Adrenal gland (tissue), 12 donors: Measurements from ENCODE around the gene SEMA7A. TPM values are rescaled to one million over a fixed set of nuclear protein-coding genes. Genes with fewer than 3 reads are reported as not detected.

Source experiments
- DNase-seq, 7 donors: peaks; one replicate each; pipeline ENCODE4 v3.0.0-alpha.2; 2019 to 2020
- H3K27ac ChIP-seq, 5 donors: fragments of 200-600 bp; sonication (generic) in 4 of 5; 1 replicate in 3 of 5; 2 replicates in 2 of 5; pipeline versions ENCODE4 v1.5.1 to v1.8.0; 2016 to 2020; ENCODE audit warnings: mild to moderate bottlenecking in 1 of 5
- H3K27me3 ChIP-seq: fragments of 200-600 bp; 2 replicates; pipeline ENCODE4 v1.8.0; 2021
- H3K36me3 ChIP-seq, 2 donors: fragments of 200-600 bp; replicated peaks in 1 of 2; 1 replicate in 1 of 2; 2 replicates in 1 of 2; pipeline versions ENCODE4 v1.5.1 to v1.8.0; 2018 to 2022
- H3K4me1 ChIP-seq, 2 donors: fragments of 200-600 bp; replicated peaks in 1 of 2; 1 replicate in 1 of 2; 2 replicates in 1 of 2; pipeline versions ENCODE4 v1.5.1 to v1.8.0; 2018 to 2021
- H3K4me3 ChIP-seq, 4 donors: fragments of 200-600 bp; sonication (generic) in 3 of 4; one replicate each; pipeline ENCODE4 v1.5.1; 2016 to 2018
- H3K9me3 ChIP-seq, 3 donors: fragments of 200-600 bp; sonication (generic) in 1 of 3; replicated peaks in 1 of 3; 1 replicate in 2 of 3; 2 replicates in 1 of 3; pipeline versions ENCODE4 v1.5.1 to v1.8.0; 2016 to 2021
- POLR2A ChIP-seq, 2 donors: fragments of 450-650 bp; IDR thresholded peaks; one replicate each; pipeline ENCODE4 v1.6.1; 2017; ENCODE audit warnings: antibody characterized with exemption in 2 of 2, mild to moderate bottlenecking in 2 of 2, moderate library complexity in 1 of 2
- WGBS, 4 donors: extraction: QIAGEN DNeasy Blood & Tissue Kit in 2 of 4; methylation state at CpG; one replicate each; pipeline versions ENCODE4 v1.1.5 to v1.1.7; 2013 to 2017; 5-methylcytosine and 5-hydroxymethylcytosine counted together
- intact Hi-C, 2 donors: fragments of 100-400 bp; cut with DNase I; formaldehyde crosslinking; loops; one replicate each; pipeline versions ENCODE4 v1.14.1 to v1.15.0; 2022 to 2023
- polyA plus RNA-seq, 3 donors: library from polyadenylated mRNA; stranded (reverse); fragments of 200-250 nt in 2 of 3; fragments of 350-450 nt in 1 of 3; fragmentation: Illumina TruSeq in 1 of 3; extraction: RNeasy Lipid Tissue Mini Kit (QIAGEN cat#74804) in 1 of 3; gene quantifications; one replicate each; pipeline ENCODE4 v1.2.3, GENCODE V29; 2013 to 2014
- total RNA-seq, 9 donors: library from RNA; depleted of rRNA in 4 of 9; stranded (reverse); fragments of >200 nt in 4 of 9; fragments of 120-200 nt in 1 of 9; fragmentation: NEBNext Ultra II Directional in 1 of 9; extraction: Animal tissue kit (Norgen Biotek cat#: 25700) in 1 of 9; gene quantifications; one replicate each; pipeline versions ENCODE4 v1.1.0 to v1.2.4, GENCODE V29; 2013 to 2023
- TF ChIP-seq, protein P1 (sequence below), 6 experiments: fragments of 450-650 bp in 4 of 6; fragments of 200-600 bp in 2 of 6; sonication (generic) in 1 of 6; IDR thresholded peaks; 1 replicate in 5 of 6; 2 replicates in 1 of 6; pipeline versions ENCODE4 v1.5.1 to v1.8.0; 2016 to 2021; ENCODE audit warnings: antibody characterized with exemption in 6 of 6, mild to moderate bottlenecking in 2 of 6, moderate library complexity in 1 of 6
- donor health status: healthy with polysubstance abuse.
- donor health status: Bipolar disorder and iron deficiency.
- donor health status: DM: yes; HTN: yes; CAD: no.
- donor health status: DM: no; HTN: no; CAD: no.
- donor health status: DM: no; HTN: no; CAD: no.
- donor health status: DM: yes; HTN: yes; CAD: no.

Gene SEMA7A
- total and polyA plus RNA-seq, 12 donors, result 1.3 to 32.0 (median 3.7) TPM

DNA sequence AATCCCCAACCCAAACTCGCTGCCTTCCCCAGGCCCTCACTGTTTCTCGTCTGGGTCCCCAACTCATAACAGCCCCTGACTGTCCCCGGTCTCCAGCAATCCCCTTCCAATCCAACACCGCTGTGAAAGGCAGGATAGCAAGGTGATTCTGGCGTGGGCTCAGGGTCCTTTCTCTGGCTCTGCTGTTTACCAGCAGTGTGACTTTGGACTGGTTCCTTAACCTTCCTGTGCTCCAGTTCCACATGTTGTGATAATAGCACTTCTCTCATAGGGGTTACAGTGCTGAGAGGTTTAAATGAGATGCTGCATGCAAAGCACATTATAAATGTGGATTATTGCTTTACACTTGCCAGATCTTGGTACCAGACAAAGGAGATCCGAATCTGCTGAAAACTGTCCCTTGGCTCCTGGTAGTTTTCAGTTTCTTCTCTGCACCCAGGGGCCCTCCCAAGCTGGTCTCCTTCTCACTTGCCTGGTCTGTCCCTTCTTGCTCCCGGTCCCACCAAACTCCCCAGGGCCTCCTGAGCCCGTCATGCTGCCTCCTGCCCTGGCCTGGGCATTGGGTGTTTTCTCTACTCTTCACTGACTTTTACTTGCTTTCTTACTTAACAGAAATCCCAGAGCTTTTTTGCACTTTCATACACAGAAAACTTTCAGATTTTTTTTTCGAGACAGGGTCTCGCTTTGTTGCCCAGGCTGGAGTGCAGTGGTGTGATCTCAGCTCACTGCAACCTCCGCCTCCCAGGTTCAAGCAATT, 39.5 kb downstream of the SEMA7A start:
- intact Hi-C loops, result no loop called here
- DNase-seq, result no peak
- no peak overlapping the region for H3K27ac ChIP-seq
- WGBS, 4 donors, result 91 to 92% (median 91%) methylated on average over 11 of the region's 11 CpGs
- no peaks in the 10 kb centered on the region for H3K27me3 ChIP-seq
- no peak overlapping the region for H3K4me3 ChIP-seq
- TF ChIP-seq, protein P1, sequence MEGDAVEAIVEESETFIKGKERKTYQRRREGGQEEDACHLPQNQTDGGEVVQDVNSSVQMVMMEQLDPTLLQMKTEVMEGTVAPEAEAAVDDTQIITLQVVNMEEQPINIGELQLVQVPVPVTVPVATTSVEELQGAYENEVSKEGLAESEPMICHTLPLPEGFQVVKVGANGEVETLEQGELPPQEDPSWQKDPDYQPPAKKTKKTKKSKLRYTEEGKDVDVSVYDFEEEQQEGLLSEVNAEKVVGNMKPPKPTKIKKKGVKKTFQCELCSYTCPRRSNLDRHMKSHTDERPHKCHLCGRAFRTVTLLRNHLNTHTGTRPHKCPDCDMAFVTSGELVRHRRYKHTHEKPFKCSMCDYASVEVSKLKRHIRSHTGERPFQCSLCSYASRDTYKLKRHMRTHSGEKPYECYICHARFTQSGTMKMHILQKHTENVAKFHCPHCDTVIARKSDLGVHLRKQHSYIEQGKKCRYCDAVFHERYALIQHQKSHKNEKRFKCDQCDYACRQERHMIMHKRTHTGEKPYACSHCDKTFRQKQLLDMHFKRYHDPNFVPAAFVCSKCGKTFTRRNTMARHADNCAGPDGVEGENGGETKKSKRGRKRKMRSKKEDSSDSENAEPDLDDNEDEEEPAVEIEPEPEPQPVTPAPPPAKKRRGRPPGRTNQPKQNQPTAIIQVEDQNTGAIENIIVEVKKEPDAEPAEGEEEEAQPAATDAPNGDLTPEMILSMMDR (IDR thresholded peaks at IDR 0.05), result no peak
- TF ChIP-seq POLR2A (IDR thresholded peaks at IDR 0.05), result no peak
- H3K9me3 ChIP-seq, result no peaks in the 10 kb centered on the region
- no peaks in the 10 kb centered on the region for H3K4me1 ChIP-seq
- no peaks in the 10 kb centered on the region for H3K36me3 ChIP-seq

DNA sequence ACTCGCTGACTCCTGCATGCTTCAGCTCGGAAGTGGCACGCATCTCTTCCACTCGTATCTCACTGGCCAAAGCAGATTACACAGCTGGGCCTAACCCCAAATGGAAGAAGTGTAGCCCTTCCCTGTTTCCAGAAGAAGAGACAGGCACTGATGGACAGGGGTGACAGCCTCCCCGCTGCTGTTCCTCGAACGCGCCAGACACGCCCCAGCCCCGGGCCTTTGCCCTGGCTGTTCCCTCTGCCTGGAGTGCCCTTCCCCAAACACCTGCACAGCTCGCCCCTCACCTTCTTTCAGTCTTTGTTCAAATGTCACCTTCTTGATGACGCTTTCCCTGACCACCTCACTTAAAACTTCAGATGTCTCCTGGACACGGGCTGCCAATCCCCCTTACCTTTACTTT, 40.3 kb downstream of the SEMA7A start:
- H3K4me1 ChIP-seq, result no peaks in the 10 kb centered on the region
- 92 to 96% (median 95%) methylated on average over 13 of the region's 13 CpGs for WGBS, 4 donors
- no peaks in the 10 kb centered on the region for H3K27me3 ChIP-seq
- no peak overlapping the region for H3K27ac ChIP-seq
- DNase-seq, result no peak
- H3K9me3 ChIP-seq, result no peaks in the 10 kb centered on the region
- intact Hi-C loops, result no loop called here
- no peaks in the 10 kb centered on the region for H3K36me3 ChIP-seq
- H3K4me3 ChIP-seq, result no peak overlapping the region
- TF ChIP-seq, protein P1 (IDR thresholded peaks at IDR 0.05), result no peak
- TF ChIP-seq POLR2A (IDR thresholded peaks at IDR 0.05), result no peak

DNA sequence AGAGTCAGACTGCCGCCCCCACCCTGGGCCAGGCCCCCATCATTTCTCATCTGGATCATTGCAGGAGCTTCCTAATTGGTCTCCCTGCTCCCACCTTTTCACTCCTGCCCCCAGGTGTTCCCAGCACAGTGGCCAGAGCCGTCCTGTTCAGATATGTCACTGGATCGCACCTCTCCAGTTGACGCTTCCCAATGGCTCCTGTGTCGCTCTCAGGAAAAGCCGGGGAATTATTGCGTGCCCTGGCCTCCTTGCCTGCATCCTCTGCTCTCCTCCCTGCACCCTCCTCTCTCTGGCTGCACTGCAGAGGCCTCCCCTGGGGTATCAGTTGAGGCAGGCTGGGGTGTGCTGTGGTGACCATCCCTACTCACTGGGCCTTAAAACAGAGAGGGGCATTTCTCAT, 40.9 kb downstream of the SEMA7A start:
- Histone ChIP-seq H3K27me3 (no peaks in the 10 kb centered on the region), H3K4me3 (no peak overlapping the region), H3K36me3 (no peaks in the 10 kb centered on the region), H3K27ac (no peak overlapping the region), H3K4me1 (no peaks in the 10 kb centered on the region), H3K9me3 (no peaks in the 10 kb centered on the region)
- WGBS, 4 donors, result 87 to 92% (median 88%) methylated on average over 7 of the region's 7 CpGs
- no peak for TF ChIP-seq POLR2A (IDR thresholded peaks at IDR 0.05)
- TF ChIP-seq, protein P1 (IDR thresholded peaks at IDR 0.05), result no peak
- intact Hi-C loops, result no loop called here
- DNase-seq, result no peak

DNA sequence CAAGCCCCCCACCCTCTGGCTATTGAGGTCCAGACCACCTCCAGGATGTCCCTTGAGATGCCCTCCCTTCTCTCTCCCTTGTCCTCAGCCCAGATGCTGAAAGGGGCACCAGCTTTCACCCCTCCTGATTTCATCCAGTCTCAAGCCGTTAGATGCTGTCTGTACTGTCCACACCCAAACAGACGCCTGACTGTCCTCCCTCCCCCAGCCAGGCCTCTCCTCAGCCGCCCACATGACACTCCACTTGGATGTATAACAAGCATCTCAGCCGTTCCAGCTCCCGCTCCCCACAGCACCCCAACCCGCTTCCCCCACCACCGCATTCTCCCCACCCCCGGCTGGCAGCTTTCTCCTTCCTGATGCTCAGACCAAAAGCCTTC, 41.3 kb downstream of the SEMA7A start:
- no peaks in the 10 kb centered on the region for H3K36me3 ChIP-seq
- H3K27ac ChIP-seq, result no peak overlapping the region
- H3K9me3 ChIP-seq, result no peaks in the 10 kb centered on the region
- 50 to 80% (median 68%) methylated on average over 8 of the region's 8 CpGs for WGBS, 4 donors
- intact Hi-C loops, result no loop called here
- no peak overlapping the region for H3K4me3 ChIP-seq
- no peaks in the 10 kb centered on the region for H3K27me3 ChIP-seq
- H3K4me1 ChIP-seq, result no peaks in the 10 kb centered on the region
- DNase-seq, result no peak
- TF ChIP-seq, protein P1 (IDR thresholded peaks at IDR 0.05), result no peak
- TF ChIP-seq POLR2A (IDR thresholded peaks at IDR 0.05), result no peak
